ENCODE data around the gene RAD51C. TPM values are rescaled to one million over a fixed set of nuclear protein-coding genes. Genes with fewer than 3 reads are reported as not detected.

The RAD51C gene
- polyA plus RNA-seq, 2 of the 4 experiments (the other 2 are of a cell fraction), result 83.4 to 121 TPM

GRCh38 chr17:58759522-58759921 lies 67.1 kb downstream of the RAD51C start:
- no peak overlapping the region for H3K4me3 ChIP-seq
- TF ChIP-seq MAX (IDR thresholded peaks at IDR 0.05), result no peak
- TF ChIP-seq REST (IDR thresholded peaks at IDR 0.05), result no peak
- no peak for TF ChIP-seq HMGXB4 (CRISPR knock-in tag; IDR thresholded peaks at IDR 0.05; ENCODE audit: borderline replicate concordance)
- TF ChIP-seq RFX5 (IDR thresholded peaks at IDR 0.05), result no peak
- TF ChIP-seq JUN (IDR thresholded peaks at IDR 0.05), result no peak
- no peak for TF ChIP-seq ESRRA (IDR thresholded peaks at IDR 0.05; ENCODE audit: borderline replicate concordance, low read length)
- no peak for TF ChIP-seq POLR2AphosphoS2 (conservative IDR thresholded peaks at IDR 0.05; ENCODE audit: low read length)
- no peak for TF ChIP-seq CEBPB (IDR thresholded peaks at IDR 0.05)
- no peak for TF ChIP-seq HDAC2 (IDR thresholded peaks at IDR 0.05)
- no peak for TF ChIP-seq EHMT2 (IDR thresholded peaks at IDR 0.05; ENCODE audit: low read depth)
- TF ChIP-seq HOXA7 (CRISPR knock-in tag; IDR thresholded peaks at IDR 0.05), result no peak
- TF ChIP-seq BHLHE40 (IDR thresholded peaks at IDR 0.05; ENCODE audit: low read depth, low read length), result no peak
- no peak for TF ChIP-seq CTCF (IDR thresholded peaks at IDR 0.05)
- TF ChIP-seq SREBF2 (IDR thresholded peaks at IDR 0.05), result no peak
- no peak for TF ChIP-seq MAZ (IDR thresholded peaks at IDR 0.05; ENCODE audit: borderline replicate concordance, low read depth, low read length)
- FAIRE-seq, result no peak
- H3K4me2 ChIP-seq, result no peak overlapping the region
- DNase-seq (ENCODE audit: low read depth in 1 of 2, low spot score in 1 of 2), result no peak
- H3K9me3 ChIP-seq, result no peaks in the 10 kb centered on the region
- ATAC-seq, result no peak
- no peak overlapping the region for H3K27ac ChIP-seq
- ChIA-PET CTCF (no interaction called here), POLR2A (no interaction called here)
- peaks cover 6% of the 10 kb centered on the region; the same call in 2 of the 3 replicates for H3K4me1 ChIP-seq
- WGBS (ENCODE audit: missing lambda C conversion rate), result 30% methylated on average over 2 of the region's 2 CpGs

- Histone ChIP-seq H3K4me2 (no peak overlapping the region), H3K4me3 (no peak overlapping the region), H3K27ac (no peak overlapping the region), H3K9me3 (no peaks in the 10 kb centered on the region), H3K4me1 (peaks cover 6% of the 10 kb centered on the region; the same call in 2 of the 3 replicates)
- no peak for TF ChIP-seq USF2 (IDR thresholded peaks at IDR 0.05)
- 0 out of 2 replicates have a peak, but pooled peaks have one; percentile 30 for TF ChIP-seq CBX8 (IDR thresholded peaks at IDR 0.05)
- TF ChIP-seq JUN (IDR thresholded peaks at IDR 0.05), result no peak
- ChIA-PET CTCF (no interaction called here), POLR2A (no interaction called here)
- DNase-seq (ENCODE audit: low read depth in 1 of 2, low spot score in 1 of 2), result no peak
- no peak for ATAC-seq
- 41% methylated on average over 2 of the region's 2 CpGs for WGBS (ENCODE audit: missing lambda C conversion rate)
- peak; percentile 54 for FAIRE-seq
Observed at GRCh38 chr17:58760248-58760647, 67.8 kb downstream of the RAD51C start.

Data from A549 (cell line).